HepG2 (cell line): ENCODE results near the gene NSF. TPM values are rescaled to one million over a fixed set of nuclear protein-coding genes. Genes with fewer than 3 reads are reported as not detected.
A peak's percentile ranks its signal among the peaks of the same experiment; 100 is the strongest.

Experiments
- AKNA ChIP-seq: sonication (generic); formaldehyde crosslinking; IDR thresholded peaks from 2 replicates; pipeline ENCODE4 v1.4.0; 2020; ENCODE audit warnings: missing genetic modification reagents, borderline replicate concordance
- ARID4A ChIP-seq: sonication (generic); formaldehyde crosslinking; IDR thresholded peaks from 2 replicates; pipeline ENCODE4 v1.5.0; 2020; ENCODE audit warnings: mild to moderate bottlenecking, missing genetic modification reagents, borderline replicate concordance
- CBX5 ChIP-seq: sonication (generic); formaldehyde crosslinking; IDR thresholded peaks from 2 replicates; pipeline ENCODE4 v1.4.0; 2020; ENCODE audit warnings: missing genetic modification reagents, borderline replicate concordance
- CEBPB ChIP-seq: IDR thresholded peaks from 2 replicates; pipeline ENCODE4 v1.6.1; 2011; ENCODE audit warnings: low read depth, low read length, improper control_type of control experiment, borderline replicate concordance
- CREM ChIP-seq, 2 experiments: sonication (generic) in 1 of 2; formaldehyde crosslinking in 1 of 2; IDR thresholded peaks; 2 replicates each; pipeline versions ENCODE4 v1.4.0 to v1.6.1; 2016 to 2020; ENCODE audit warnings: antibody characterized with exemption in 1 of 2, mild to moderate bottlenecking in 1 of 2, missing genetic modification reagents in 1 of 2
- HMGA1 ChIP-seq: sonication (generic); formaldehyde crosslinking; conservative IDR thresholded peaks from 2 replicates; pipeline ENCODE4 v1.4.0; 2020; ENCODE audit warnings: missing genetic modification reagents
- IKZF5 ChIP-seq: IDR thresholded peaks from 2 replicates; pipeline ENCODE4 v1.6.1; 2018; ENCODE audit warnings: missing genetic modification reagents, mild to moderate bottlenecking, missing compliant biosample characterization
- JUN ChIP-seq: sonication (generic); formaldehyde crosslinking; IDR thresholded peaks from 2 replicates; pipeline ENCODE4 v1.4.0; 2020; ENCODE audit warnings: mild to moderate bottlenecking, missing genetic modification reagents
- LCORL ChIP-seq, 2 experiments: fragments of 450-650 bp in 1 of 2; sonication (generic) in 1 of 2; formaldehyde crosslinking in 1 of 2; IDR thresholded peaks; 2 replicates each; pipeline versions ENCODE4 v1.5.0 to v1.6.1; 2017 to 2020; ENCODE audit warnings: antibody characterized with exemption in 1 of 2, missing genetic modification reagents in 1 of 2
- PHF20 ChIP-seq: sonication (generic); formaldehyde crosslinking; IDR thresholded peaks from 2 replicates; pipeline ENCODE4 v1.5.0; 2020; ENCODE audit warnings: mild to moderate bottlenecking, missing genetic modification reagents
- PRDM10 ChIP-seq: sonication (generic); formaldehyde crosslinking; IDR thresholded peaks from 2 replicates; pipeline ENCODE4 v1.4.0; 2020; ENCODE audit warnings: low read depth, missing genetic modification reagents
- SIX4 ChIP-seq: sonication (generic); formaldehyde crosslinking; IDR thresholded peaks from 2 replicates; pipeline ENCODE4 v1.4.0; 2020; ENCODE audit warnings: missing genetic modification reagents
- ZNF678 ChIP-seq: sonication (generic); formaldehyde crosslinking; IDR thresholded peaks from 2 replicates; pipeline ENCODE4 v1.4.0; 2020; ENCODE audit warnings: mild to moderate bottlenecking, missing genetic modification reagents
- polyA plus RNA-seq, 8 experiments: library from polyadenylated mRNA; depleted of rRNA in 3 of 8; stranded (reverse) in 7 of 8; unstranded in 1 of 8; fragments of >200 nt; fragmentation: Illumina TruSeq in 4 of 8; extraction: Trizol in 4 of 8; gene quantifications; 2 replicates each; pipeline versions ENCODE4 v1.2.1 to v1.2.3, GENCODE V29; 2011 to 2016; ENCODE audit warnings: low read depth in 4 of 8, missing spikeins in 1 of 8, mixed read lengths in 1 of 8; ENCODE audit not compliant: insufficient read depth in 1 of 8
- total RNA-seq, 5 experiments: library from RNA; depleted of rRNA; stranded (reverse); fragments of >200 nt; fragmentation: Illumina TruSeq; extraction: Trizol; gene quantifications; 2 replicates each; pipeline ENCODE4 v1.2.3, GENCODE V29; 2016; ENCODE audit warnings: low read depth in 1 of 5

Gene NSF
- total and polyA plus RNA-seq, 2 of the 13 experiments (the other 11 are each of a cell fraction or from before 2014, with no cell fraction given) = 21.9 to 37.8 TPM

GRCh38 chr17:46795379-46795952 lies 205.0 kb downstream of the NSF start (continued):
- TF ChIP-seq PRDM10 (CRISPR knock-in tag) = no peak
- no peak for TF ChIP-seq PHF20 (CRISPR knock-in tag)
- TF ChIP-seq ZNF678 (CRISPR knock-in tag) = no peak
- TF ChIP-seq CREM (IDR thresholded peaks at IDR 0.05) = peak; percentile 36; the same call in 1 of the 2 replicates
- TF ChIP-seq CREM (CRISPR knock-in tag; IDR thresholded peaks at IDR 0.05) = no peak
- TF ChIP-seq SIX4 (CRISPR knock-in tag) = no peak
- no peak for TF ChIP-seq LCORL (IDR thresholded peaks at IDR 0.05)
- peak; percentile 72; the same call in 1 of the 2 replicates for TF ChIP-seq LCORL (CRISPR knock-in tag; IDR thresholded peaks at IDR 0.05)
- peak; percentile 67; the same call in 1 of the 2 replicates for TF ChIP-seq IKZF5 (CRISPR knock-in tag)
- TF ChIP-seq CEBPB = peak; percentile 71; the same call in 1 of the 2 replicates
- 0 out of 2 replicates have a peak, but pooled peaks have one; percentile 65 for TF ChIP-seq CBX5 (CRISPR knock-in tag)
- no peak for TF ChIP-seq AKNA (CRISPR knock-in tag)
- no peak for TF ChIP-seq HMGA1
- 0 out of 2 replicates have a peak, but pooled peaks have one; percentile 60 for TF ChIP-seq JUN (CRISPR knock-in tag)
- TF ChIP-seq ARID4A (CRISPR knock-in tag) = peak; percentile 14; the same call in 1 of the 2 replicates
